GM21825 (cell line): ENCODE measurements around the gene PYY.

ENCODE experiments used
- ATAC-seq: cut with Tn5 transposase; IDR thresholded peaks from one replicate; pipeline ENCODE4 v1.9.1; 2021; ENCODE audit warnings: mild to moderate bottlenecking, moderate library complexity; ENCODE audit not compliant: unreplicated experiment

The PYY gene

DNA sequence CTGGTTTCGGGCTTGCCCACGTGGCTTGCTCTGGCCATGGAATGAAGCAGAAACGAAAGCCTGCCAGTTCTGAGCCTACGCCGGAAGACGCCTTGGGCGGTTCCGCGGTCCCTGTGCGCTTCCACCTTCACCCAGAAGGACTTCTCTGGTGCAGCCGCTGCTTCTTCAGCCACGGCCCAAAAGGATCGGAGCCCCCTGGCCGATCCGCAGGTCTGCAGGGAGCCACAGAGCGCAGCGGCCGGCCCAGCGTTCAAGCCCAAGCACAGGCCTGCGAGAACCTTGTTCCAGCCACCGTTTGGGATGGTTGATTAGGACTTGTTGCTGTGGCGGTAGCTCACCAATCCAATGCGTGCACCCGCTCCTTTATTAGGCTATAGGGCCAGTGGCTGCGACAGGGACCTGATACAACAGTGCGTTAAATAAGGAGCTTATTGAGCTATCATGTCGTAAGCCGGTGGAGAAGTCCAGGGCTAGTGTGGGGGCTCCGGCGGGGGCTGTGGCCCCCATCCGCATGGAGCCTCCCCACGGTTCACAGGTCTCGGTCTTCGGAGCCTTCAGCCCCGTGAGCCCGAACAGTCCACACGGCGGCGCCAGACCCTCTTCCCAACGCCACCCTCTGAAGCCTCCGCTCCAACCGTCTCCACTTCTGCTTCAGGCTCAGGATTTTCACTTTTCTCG lies 36.3 kb downstream of the PYY start:
- no peak for ATAC-seq

DNA sequence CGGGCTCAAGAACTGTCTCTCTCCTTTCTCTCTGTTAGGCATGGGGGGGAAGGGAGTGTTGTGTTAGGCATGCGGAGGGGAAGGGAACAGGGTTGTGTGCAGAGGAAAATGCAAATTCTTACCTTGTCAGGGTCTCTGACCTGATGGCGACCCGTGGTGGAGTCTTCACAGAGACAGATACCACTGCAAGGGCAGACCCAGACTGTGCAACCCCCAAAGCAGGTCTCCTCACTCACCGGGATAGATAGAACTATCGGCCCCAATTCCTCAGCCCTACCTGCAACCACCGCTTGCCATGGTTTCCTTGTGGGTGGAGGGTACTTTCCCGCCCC lies 36.8 kb downstream of the PYY start:
- no peak for ATAC-seq

DNA sequence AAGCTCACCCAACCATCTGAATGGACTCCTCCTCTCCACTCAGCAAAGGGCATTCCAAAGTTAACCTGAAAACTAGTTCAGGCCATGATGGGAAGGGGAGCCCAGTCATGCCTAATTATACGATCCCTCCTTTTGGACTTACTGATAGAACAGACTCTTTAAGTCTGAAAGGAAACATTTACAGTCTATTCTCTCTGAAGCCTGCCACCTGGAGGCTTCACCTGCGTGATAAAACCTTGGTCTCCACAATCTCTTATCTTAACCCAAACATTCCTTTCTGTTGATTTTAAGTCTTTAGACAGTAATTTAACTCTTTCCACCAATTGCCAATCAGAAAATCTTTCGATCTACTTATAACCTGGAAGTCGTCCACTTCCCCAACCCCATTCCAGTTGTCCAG lies 37.4 kb downstream of the PYY start:
- ATAC-seq: no peak

DNA sequence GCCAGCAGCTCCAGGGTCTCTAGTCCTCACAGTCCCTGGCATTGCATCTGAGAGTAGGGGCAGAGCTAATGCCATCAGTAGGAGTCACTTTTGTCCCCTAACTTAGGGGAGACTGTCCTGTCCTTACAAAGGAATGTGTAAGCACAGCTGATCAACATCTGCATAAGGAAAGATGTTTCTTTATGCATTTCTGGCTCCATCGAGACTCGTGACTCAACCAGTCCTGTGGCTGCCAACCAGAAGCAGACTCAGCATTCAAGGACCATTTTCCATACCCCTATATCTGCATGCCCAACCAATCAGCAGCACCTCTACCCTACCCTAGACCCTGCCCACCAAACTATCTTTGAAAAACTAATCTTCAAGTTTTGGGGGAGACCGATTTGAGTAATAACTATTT lies 38.2 kb downstream of the PYY start:
- ATAC-seq: no peak

DNA sequence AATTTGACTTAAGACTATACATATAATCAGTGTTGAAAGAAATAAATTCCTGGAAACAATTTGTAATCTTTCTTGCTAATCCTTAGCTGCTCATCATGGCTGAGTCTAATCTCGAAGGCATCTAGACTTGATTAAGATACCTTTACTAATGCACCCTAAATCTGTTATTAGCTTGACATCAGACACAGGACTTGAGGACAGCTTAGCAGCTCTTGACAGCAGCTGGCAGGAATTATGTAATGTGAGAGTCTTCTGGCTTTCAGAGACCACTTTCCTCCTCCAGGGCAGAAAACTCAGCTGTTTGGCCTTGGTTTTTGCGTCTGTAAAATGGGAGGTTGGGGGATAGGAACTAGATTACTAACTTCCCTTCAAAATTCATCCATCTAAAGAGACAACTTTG lies 39.3 kb downstream of the PYY start:
- ATAC-seq: no peak

DNA sequence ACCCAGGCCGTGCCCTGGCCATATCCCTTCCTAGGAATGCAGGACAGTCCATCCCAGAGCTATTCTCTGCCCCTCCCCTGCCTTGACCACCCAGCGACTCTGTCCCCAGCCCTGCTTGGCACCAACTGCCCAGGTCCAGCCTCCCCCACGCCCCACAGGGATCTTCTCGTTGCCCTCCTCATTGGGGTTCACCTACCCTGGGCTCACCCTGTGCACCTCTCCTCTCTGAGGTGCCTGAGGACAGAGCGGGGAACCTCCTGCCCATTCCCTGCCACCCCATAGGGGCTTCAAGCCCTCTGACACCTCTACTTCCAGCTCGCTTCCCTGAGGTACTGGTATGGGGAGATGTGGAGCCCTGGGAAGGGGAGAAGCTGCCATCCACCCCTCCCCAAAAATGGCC lies 40.2 kb downstream of the PYY start:
- ATAC-seq: no peak

DNA sequence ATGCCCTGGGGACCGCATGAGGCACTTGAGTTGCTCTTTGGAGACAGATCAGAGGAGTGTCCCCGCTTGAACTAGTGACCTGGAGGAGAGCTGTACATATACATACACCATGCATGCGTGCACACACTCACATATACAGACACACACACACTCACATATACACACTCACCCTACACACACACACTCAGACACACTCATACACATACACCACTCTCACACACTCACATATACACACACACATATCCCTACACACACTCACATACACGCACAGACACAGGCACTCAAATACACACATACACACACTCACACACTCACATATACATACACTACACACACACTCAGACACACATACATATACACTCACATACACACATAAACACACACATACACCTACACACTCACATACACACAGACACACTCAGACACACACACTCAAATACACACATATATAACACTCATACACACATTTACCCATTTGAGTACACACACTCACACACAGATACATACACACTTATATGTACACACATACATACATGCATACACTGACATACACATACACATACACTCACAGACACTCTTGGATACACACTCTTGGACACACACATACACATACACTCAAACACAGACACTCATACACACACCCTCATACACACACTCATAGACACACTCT lies 41.0 kb downstream of the PYY start:
- no peak for ATAC-seq

DNA sequence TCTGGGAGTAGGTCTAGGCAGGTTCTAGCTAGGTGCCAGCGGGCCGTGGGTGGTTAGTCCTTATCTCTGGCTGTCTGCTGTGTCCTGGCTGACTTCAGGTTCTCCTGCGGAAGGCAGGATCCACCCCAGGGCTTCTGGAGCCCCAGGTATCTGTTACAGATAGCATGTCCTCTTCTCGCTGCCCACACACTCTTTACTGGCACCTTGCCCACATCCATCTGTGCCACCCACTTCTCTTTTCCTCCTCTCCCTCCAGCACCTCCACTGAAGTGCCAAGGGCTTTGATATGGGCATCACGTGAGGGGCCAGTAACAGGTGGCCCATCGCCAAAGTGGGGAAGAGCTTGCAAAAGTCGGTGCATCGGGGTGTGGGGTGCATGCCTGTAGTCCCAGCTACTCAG lies 41.8 kb downstream of the PYY start:
- no peak for ATAC-seq

DNA sequence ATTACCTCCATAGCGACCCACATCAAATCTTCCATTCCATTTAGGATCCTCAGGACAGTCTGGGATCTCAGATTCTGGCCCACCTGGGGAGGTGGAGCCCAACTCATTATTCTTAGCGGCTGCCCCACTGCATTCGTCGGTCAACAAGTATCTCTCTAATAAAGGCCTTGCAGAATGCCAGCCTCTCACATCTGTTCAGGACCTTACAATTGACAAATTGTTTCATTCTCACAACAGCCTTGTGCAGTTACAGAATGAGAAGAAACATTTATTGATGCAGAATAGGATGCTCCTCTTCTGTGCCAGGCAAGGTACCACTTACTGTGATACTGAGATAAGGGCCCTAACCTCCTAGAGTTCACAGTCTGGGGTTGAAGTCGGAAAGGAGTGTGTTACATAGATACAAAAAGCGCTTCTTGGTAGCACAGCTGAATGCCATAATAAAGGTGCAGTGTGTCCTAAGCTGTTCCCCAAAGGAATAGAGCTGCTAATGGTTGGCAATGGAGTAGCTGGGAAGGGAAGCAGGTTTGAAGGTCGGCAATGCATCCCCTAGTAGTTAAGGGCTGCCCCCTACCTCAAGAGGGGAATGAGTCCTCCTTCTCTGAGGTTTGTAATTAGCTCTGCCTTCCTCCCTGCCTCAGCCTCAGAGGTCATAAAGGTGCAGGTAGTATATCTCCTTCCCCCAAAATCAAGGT lies 44.1 kb downstream of the PYY start:
- no peak for ATAC-seq

DNA sequence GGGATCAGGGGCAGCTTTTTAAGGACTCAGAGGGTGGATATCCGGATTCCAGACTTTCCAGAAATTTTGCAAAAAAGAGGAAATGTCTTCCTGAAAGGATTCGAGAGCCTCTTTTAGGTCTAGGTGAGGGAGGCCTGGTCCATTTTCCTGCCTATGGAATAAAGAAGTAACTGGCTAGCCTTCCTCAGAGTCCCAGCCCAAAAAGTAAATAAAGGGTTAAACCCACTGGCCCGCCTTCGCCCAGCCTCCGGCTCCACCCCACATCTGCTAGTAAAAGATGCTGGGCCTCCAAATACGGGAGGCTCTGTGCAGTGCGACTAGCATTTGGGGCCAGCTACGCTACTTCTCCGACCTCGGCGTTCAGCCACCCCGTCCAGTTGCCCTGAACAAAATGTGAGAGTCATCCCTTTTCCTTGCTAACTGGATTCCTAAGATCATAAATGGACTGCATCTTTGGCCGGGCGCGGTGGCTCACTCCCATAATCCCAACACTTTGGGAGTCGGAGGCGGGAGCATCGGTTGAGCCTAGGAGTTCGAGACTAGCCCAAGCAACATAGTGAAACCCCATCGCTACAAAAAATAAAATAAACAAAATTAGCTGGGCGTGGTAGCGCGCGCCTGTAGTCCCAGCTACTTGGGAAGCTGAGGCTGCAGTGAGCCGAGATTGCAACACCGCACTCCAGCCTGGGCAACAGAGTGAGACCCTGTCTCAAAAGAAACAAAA lies 45.6 kb downstream of the PYY start:
- ATAC-seq: no peak

DNA sequence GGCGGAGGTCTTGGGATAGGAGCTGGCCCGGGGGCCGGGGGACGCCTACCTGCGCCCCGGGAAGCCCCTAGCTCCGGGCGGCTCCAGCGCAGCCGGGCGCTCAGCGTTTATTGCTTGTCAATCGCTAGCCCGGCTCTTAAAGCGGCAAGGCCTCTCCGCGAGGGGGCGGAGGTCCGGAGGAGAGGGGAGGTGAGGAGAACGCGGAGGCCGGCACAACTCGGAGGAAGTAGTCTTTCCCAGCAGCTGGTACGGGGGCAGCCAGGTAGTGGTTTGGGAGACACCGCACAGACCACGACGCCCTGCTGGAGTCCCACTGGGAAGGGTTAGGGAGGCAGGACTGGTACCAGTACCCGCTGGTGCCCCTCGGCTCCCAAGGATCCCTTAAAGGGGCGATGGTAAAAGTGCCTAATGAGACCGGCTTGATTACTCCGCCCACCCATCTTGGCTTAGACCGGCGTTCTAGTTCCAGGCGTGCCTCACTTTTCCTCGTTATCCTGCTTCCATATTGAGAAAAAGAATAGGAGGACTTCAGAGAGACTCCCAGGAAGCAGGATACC lies 46.2 kb downstream of the PYY start, which contains the start of gene MPP2:
Gene MPP2 (minus strand): TSS at position 112 of the 557 bp plus-strand sequence. CDS start 3,076 bp downstream, outside the sequence.
- ATAC-seq: no peak

DNA sequence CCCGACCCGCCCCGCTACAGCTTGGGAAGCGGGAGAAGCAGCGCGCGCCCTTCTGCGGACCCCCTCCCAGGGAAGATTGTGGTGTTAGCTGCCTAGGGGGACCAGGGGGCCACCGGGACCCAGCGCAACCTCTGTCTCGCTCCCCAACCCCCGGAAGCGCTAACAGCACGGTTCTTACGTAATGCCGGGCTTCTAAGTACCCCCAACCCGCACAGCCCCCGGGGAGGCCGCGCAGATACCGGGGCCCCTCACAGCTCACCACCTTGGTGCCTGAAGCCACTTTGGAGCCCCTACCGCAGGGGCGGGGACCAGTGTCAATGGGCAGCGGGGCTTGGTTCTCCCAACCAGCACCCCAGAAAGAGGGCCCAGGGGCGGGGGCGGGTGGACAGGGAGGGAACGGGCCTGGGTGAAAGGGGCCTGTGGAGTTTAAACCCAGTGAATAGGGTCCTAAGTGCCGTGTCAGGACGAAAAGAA lies 46.8 kb downstream of the PYY start:
- ATAC-seq: no peak

DNA sequence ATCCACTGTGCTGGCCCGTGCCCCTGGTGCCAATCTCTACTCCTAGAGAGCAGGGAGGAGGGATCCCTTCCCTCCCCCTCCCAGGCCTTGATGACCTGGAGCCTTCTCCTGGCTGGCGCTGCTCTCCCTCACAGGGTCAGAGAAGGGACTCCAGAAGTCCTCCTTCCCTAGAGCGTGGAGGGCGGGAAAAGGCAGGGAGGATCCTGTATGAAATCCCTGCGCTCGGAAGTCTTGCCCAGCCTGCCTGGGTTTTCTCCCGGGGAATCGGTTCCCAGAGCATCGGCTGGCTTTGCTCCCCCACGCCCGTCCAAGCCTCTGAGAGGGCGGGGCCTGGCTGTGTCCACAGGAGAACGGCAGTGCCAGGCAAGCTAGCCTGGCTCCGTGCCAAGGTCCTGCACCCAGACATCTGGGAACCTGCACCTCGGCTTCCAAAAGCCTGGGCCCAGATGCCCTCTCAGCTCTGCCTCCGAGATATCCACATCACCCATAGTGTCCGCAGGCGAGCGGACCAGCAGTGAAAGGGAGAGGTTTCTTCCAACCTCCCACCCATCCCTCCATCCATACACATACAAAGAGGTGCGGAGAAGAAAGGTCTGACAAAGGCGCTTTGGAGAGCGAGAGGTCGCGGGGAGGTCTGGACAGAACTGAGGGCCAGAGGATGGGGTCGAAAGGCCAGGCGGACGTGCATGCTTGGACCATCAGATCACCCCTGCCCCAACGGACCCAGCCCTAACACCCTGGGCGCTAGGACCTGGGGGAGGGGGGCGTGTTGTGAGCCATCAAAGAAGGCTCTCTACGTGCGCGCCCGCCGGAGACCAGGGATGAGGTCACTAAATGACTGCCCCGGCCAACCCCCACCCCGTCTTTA lies 47.5 kb downstream of the PYY start:
- ATAC-seq: no peak

DNA sequence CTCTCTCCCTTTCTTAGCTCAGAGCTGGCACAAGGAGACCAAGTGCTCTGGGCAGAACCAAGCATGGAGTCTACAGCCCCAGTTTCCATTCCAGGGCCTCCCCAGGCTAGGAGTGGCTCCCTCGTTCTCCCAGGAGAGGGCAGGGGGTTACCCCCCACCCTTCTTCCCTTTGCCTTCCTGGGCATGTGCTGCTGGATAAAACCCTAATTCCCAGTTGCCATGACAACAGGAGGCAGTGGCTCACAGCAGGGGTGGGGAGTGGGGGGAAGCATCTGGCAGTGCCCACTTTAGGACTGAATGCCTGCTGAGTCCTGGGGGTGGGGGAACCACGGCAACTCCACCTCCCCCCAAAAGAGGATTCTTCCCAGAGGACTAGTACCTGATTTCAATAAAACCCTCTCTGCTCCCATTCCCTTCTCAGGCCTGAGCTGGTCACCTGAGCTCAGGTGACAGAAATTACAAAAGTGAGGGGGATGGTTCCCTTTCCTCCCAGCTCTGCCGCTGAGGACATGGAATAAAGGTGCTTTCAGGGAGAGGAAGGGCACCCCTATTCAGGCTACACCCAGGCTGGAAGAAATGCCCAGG lies 48.2 kb downstream of the PYY start:
- ATAC-seq: no peak
